Inferior parietal cortex (tissue), 1 donor: ENCODE results near the gene CTDSPL.

ENCODE experiments used
- DNase-seq: peaks from one replicate; pipeline ENCODE4 v3.0.0-alpha.2; 2016; ENCODE audit errors: extremely low spot score

The CTDSPL gene

GRCh38 chr3:37943631-37944314, 82.1 kb downstream of the CTDSPL start:
- no peak for DNase-seq

DNA sequence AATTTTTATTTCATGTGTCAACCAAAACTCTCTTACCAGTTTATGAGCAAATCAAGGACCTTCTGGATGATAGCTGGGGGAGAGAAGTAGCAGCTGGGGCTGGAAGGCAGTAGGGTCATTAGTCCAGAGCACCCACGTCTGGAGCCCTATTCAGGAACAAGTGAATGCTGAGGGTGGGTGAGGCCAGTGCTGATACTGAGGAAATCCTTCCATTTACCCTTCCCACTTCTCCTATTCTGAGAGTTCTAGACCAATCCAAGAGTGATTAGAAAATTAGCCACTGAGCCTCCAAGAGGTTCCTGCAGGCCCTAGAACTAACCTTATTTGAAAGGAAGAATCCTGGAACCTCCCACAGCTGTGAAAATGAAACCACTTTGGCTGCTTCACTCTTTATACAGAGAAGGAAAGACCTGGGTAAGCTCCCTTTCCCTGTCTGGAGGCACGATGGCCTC, 82.7 kb downstream of the CTDSPL start:
- DNase-seq = no peak

DNA sequence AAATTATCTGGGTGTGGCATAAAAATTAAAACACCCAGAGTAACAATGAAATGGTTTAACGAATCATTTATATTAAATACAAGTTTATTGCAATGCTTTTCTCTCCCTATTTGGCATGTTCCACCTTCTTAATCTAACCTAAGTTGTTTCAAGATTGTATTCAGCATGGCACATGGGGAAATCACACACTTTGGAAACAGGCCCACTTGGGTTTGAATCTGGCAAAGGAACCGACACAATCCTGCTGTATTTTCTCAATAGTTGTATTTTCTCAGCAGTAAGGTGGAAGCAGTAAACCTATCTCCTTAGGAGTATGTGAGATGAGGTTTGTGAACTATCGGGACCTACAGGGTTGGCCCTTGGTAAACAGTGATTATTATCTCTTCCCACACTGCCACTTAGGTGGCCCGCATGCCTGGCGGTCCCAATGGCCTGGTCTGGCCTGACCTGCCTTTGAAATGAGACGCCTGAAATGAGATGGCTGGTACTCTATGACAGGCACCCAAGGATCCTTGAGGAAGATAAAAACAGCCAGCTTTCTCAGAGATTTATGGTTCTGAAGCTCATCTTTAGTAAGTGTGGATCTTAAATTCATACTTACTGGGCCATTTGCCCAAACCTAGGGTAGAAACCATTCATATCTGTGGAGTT, 83.6 kb downstream of the CTDSPL start:
- no peak for DNase-seq

DNA sequence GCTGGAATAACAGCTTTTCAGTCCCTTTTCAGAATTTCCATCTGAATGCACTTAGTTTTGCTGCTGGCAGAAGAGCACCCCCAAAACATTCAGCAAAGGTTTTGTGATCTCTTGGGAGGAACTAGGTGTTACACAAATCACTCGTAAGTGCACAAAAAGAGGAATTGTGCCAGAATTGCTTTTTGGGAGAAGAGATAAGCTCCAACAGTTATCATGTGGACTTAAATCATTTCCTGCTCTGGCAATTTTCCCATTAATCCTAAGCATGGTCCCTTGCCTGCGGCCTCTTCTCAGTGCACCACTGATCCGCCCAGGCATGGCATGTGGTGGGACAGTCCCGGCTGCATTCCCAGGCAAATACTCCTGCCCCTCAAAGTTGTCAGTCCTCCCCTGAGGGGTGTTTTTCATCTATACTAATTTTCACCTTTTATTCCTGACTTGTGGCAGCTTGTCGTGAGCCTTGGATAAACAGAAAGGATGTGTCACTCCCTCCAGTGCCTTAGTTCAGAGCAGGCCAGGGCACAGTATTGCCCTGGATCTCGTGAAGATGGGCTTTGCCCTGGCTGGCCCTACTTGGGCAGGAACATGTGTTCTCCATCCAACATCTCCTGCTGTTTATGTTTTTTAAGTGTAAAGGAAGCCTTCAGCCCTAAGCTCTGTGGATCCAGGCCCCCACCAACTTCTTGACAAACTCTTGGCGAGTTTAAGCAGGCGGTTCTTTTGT, 84.3 kb downstream of the CTDSPL start:
- DNase-seq = no peak

DNA sequence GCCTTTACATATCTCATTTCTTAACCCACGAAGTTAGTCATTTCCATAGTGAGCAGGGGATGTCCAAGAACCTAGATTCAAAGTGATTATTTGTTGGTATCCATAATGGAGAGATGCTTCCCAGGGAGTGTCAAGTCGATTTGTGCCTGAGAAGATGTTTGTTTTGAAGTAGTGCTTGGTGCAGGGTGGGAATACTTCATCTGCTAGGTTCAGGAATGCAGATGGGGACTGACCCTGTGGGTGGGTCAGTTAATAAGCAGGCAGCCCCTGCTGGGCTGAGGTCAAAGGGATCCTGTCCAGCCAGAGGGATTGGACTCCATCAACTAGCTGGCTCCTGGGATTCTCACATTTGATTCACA, 84.8 kb downstream of the CTDSPL start:
- DNase-seq = no peak

- no peak for DNase-seq
Observed at GRCh38 chr3:37949866-37950265, 88.2 kb downstream of the CTDSPL start.

- no peak for DNase-seq
Observed at GRCh38 chr3:37952564-37952963, 90.9 kb downstream of the CTDSPL start.

DNA sequence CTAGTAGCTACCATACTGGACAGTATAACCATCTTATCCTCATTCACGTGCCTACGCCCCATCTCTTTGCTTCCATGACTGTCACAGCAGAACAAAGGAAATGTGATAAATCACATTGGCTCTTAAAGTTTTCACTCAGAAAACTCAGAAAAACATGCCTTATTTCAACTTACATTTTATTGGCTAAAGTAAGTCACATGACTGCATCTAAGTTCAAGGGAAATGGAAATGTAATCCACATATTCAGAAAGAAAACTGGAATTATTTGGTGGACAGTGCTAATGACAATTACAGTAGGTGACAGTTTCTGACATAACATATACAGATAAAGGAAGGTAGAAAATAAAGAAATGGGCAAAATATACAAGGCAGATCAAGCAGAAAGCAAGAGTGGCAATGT, 91.5 kb downstream of the CTDSPL start:
- no peak for DNase-seq

- DNase-seq = no peak
Observed at GRCh38 chr3:37953707-37954394, 92.2 kb downstream of the CTDSPL start.

DNA sequence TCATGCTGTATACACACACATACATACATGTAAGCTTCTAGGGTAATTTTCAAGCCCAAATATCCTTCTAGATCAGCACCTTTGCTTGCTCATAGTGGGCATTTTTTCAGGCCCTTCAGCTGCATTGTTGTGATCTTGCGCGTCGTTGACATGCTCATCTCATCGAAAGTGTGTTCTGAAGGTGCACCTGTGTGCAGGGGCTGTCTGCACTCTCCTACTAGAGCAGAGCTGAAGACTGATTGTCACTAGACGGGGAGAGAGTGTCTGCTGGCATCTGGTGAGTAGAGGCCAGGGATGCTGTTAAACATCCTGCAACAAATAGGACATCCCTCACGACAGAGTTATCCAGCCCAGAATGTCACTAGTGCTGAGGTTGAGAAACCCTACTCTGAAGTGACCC, 93.2 kb downstream of the CTDSPL start:
- no peak for DNase-seq

DNA sequence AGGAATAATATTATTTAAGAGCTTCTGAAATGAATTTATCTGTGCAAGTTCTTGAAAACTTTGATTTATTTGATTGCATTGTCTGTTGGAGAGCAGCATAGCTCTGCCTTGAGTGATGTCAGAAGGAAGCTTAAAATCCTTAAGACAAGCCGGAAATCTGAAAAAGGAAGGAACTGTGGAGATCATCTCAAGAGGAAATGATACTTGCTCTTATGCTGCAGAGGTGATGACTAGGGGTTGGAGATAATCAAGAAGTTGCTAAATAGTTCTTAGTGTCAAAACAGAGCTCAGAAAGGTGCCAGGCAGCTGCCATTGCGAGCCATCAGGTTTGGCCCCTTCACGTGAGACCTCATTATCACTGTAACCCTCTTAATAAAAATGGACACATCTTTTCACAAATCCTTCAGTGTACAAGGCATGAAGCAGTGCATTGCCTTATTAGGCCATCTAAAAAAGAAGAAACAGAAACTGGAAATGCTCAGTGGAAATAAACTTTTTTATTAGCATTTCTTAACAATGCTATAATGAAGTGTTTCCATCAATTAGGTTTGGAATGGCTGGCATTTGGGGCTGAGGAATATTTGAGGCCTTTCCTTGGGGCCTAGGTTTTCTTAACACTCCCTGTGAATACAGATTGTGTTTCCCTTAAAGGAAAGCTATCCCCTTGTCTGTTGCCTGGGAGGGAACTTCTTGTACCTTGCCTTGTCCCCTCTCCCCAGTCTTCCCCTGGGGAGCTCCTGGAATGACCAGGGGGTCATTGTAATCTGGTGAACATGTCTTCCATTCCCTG, 94.4 kb downstream of the CTDSPL start:
- no peak for DNase-seq

DNA sequence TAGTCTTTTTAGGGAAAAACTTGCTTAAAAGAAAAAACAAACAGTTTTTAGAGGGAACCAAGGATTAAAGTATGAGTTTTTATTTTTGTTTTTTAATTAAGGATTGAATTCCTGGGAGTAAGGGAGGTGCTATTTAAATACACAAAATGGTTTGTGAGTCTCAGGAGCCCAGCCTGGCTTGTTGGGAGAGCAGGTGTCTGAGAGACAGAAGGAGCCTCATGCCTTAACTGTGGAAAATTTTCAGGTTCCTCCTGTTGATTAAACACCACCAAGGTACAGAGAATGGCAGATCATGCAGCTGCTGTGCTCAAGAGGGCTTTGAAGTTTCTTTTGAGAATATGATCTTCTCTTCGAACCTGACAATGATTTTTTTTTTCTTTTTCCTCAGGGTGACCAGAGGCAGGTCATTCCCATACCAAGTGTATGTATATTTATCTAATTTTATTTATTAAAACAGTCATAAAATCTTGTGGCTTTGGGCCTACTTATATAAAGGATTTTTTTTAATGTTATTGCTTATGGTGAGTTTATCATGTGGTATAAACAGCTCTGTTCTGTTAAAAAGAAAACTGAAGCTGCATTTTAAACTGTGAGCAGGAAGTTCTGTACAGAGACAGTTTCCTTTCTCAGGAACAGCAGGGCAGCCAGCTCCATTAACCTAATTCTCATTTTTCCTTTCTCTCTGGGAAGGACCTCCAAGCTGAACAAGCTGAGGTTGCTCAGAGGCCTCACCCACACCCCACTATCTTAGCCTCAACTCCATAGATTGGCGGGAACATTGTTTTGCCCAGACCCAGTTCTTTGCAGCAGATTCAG, 95.3 kb downstream of the CTDSPL start:
- no peak for DNase-seq

GRCh38 chr3:37957539-37957936, 95.9 kb downstream of the CTDSPL start:
- DNase-seq = no peak

- DNase-seq = no peak
Observed at GRCh38 chr3:37961622-37962431, 100.1 kb downstream of the CTDSPL start.

DNA sequence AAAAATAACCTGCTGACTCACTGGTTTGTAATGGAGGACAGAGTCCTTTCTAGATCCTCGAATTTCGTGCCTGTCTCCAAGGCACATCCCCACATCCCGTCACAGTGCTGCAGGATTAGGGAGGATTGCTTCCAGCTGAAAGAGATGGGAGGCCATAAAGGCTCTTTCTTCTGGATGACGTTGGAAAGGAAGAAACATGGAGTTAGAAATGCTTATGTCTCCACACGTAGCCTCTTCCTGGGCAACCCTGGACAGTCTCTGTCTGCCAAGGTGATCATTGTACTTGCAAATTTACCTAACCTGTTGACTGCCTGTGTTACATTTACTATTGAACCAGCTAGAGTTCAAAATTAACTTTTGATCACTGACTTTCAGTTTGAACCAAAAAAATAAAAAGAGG, 101.3 kb downstream of the CTDSPL start:
- DNase-seq = no peak

DNA sequence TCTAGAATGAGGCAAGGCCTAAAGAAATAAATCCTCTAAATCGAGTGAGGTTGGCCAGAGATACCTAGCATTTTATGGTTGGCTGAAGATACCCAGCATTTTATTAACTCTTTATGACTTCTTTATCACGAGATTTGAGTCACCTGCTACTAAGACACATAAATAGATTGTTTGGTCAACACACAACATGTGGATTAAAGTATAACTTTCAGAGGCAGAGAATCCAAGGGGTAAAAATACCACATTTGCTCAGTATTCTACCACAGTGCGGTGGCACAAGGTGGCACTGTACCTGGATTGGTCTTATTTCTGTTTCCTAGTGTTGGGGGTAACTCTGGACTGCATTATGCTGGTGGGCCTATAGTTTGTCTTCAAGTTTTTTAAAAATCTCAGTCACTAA, 102.0 kb downstream of the CTDSPL start:
- no peak for DNase-seq

DNA sequence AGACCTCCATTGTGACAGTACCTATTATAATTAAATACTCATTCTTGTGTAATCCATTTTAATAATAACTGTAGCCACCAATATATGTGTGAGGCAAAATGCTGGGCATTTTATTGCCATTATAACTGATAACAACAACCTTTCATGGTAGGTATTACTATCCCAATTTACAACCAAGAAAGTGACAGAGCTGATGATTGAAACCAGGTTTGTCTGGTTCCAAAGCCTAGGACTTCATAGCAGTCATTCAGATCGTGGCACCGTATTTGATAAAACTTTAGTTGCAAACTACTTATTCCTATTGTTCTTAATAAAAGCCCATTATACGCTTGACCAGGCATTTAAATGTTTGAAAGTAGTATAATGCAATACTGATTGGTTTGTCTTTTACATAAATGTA, 102.5 kb downstream of the CTDSPL start:
- DNase-seq = no peak

DNA sequence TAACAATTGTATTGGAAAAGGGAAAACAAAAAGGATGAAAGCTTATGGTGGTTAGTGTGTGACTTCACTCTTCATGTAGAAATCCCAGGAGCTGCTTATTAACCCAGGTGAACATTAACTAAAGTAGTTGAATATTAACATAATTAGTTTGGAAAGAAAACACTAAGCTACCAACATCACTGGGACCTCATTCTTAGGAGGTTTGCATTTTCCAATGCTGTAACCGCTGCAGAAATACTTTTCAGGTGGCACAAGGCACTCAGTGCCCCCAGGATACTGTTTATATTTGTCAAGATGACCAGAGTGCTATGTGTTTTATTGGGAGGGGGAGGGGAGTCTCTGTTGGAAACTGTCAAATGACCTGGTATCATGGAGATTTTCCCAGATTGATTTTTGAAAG, 103.0 kb downstream of the CTDSPL start:
- no peak for DNase-seq

DNA sequence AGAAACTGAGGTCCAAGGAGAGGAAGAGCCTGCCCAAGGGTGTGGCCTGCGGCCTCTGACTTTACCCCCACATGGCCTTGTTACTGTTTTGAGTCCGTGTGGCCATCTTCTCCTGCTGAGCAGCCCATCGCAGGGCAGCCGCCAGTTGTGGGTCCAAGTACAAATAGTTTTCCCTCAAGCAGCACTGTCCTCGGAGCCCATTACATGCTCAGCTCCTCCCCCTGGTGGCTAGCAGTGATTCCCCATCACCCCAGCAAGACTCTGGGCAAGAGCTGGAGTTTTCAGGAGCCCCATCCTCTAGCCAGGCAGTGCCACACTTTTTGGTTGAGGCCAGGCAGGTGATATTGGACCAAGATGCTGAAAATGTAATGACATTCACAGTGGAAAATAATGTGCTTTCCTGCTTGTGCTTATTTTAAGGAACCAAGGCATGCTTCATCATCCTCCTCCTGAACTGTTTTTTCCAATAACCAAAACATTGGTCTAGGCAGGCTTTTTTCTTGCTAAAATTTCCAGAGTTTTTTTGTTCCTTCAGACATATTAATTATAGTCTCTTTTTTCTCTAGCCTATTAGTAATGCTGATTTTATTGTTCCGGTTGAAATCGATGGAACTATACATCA, 105.7 kb downstream of the CTDSPL start:
- DNase-seq = peak; percentile 64

- DNase-seq = no peak
Observed at GRCh38 chr3:37968199-37968598, 106.5 kb downstream of the CTDSPL start.
